ENCODE results near the gene NOP58. TPM values are rescaled to one million over a fixed set of nuclear protein-coding genes. Genes with fewer than 3 reads are reported as not detected.

The NOP58 gene
- total RNA-seq, 8 experiments from 2014 or later: 65.2 to 138 (median 89.9) TPM

Other genes with a start within 250 kb of the NOP58 start
- gene FZD7, start 231.9 kb upstream of the NOP58 start, total RNA-seq: 100 to 1,000 TPM in 1 of 8 experiments, 10 to 100 TPM in 4, 1 to 10 TPM in 3; 1.6 to 105 (median 28.4) TPM
- gene KIAA2012, start 192.5 kb upstream of the NOP58 start, total RNA-seq: 10 to 100 TPM in 1 of 8 experiments, under 1 TPM in 7; 0.24 to 12.5 (median 0.39) TPM
- 100 to 1,000 TPM; 109 to 191 (median 138) TPM for gene SUMO1, start 27.2 kb upstream of the NOP58 start, total RNA-seq
- gene BMPR2, start 110.6 kb downstream of the NOP58 start, total RNA-seq: 10 to 100 TPM; 15.7 to 44.1 (median 20.3) TPM

Data from motor neuron (in vitro differentiated cells).